Body of pancreas (tissue), 4 donors: ENCODE measurements around the gene CX3CL1.

Experiments
- POLR2A ChIP-seq, 3 donors: fragments of 450-650 bp; IDR thresholded peaks; one replicate each; pipeline ENCODE4 v1.6.1; 2016; ENCODE audit warnings: antibody characterized with exemption in 3 of 3, mild to moderate bottlenecking in 2 of 3
- TF ChIP-seq, protein P1 (sequence below), 7 experiments: fragments of 450-650 bp in 4 of 7; fragments of 200-600 bp in 3 of 7; sonication (generic) in 3 of 7; IDR thresholded peaks; one replicate each; pipeline ENCODE4 v1.5.1; 2016 to 2019; ENCODE audit warnings: antibody characterized with exemption in 7 of 7

DNA sequence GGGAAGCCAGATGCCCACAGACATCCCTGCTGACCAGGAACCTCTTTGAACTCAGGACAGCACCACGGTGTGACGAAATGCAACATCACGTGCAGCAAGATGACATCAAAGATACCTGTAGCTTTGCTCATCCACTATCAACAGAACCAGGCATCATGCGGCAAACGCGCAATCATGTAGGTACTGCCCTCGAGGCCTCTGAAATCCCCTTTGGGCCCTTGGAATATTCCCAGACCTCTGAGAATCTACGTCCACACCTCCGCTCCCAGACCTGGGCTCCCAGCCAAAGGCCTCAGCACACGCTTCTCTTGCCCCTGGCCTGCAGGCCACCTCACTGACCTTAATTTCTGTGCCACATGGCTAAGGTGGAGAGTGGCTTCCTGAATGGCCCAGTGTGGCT lies 7.3 kb downstream of the CX3CL1 start:
- TF ChIP-seq, protein P1, sequence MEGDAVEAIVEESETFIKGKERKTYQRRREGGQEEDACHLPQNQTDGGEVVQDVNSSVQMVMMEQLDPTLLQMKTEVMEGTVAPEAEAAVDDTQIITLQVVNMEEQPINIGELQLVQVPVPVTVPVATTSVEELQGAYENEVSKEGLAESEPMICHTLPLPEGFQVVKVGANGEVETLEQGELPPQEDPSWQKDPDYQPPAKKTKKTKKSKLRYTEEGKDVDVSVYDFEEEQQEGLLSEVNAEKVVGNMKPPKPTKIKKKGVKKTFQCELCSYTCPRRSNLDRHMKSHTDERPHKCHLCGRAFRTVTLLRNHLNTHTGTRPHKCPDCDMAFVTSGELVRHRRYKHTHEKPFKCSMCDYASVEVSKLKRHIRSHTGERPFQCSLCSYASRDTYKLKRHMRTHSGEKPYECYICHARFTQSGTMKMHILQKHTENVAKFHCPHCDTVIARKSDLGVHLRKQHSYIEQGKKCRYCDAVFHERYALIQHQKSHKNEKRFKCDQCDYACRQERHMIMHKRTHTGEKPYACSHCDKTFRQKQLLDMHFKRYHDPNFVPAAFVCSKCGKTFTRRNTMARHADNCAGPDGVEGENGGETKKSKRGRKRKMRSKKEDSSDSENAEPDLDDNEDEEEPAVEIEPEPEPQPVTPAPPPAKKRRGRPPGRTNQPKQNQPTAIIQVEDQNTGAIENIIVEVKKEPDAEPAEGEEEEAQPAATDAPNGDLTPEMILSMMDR (IDR thresholded peaks at IDR 0.05): no peak
- TF ChIP-seq POLR2A (IDR thresholded peaks at IDR 0.05): no peak
